ENCODE data around the gene CEMP1. TPM values are rescaled to one million over a fixed set of nuclear protein-coding genes. Genes with fewer than 3 reads are reported as not detected.

The CEMP1 gene
- total and polyA plus RNA-seq, 10 of the 15 experiments (the other 5 are each of a cell fraction or from before 2014, with no cell fraction given) = 0.05 to 8.2 (median 1.5) TPM; not detected in 5

DNA sequence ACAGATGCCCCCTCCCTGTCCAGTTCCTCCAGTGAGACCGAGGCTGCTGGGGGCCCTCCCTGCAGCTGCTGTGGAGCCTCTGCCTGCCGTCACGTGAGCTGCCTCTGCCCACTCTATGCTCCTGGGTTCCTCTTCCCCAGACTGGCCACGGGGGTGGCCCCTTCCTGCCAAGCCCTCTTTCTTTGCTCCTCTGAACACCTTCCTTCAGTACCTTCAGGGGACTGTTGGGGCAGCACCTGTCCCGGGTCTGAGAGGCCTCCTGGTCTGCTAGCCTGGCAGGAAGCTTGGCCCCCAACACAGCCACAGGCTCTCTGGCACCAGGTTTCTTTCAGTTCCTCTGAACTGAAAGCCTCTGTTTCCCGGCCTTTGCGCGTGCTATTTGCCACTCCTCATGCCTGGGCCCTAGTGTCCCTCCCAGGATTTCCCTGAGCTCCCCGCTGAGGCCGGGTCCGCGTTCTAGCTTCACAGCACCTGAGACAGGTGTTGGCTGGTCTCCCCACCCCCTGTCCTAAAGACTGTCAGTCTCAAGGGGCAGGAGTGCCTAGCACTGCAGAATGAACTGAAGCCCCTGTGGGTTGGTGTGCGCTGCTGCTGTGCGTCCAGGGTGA lies 24.1 kb downstream of the CEMP1 start (continued):
- TF ChIP-seq NKRF (conservative IDR thresholded peaks at IDR 0.05) = no peak
- no peak for TF ChIP-seq POU2F2 (IDR thresholded peaks at IDR 0.05; ENCODE audit: borderline replicate concordance, low read depth, low read length)
- TF ChIP-seq SMC3 (IDR thresholded peaks at IDR 0.05; ENCODE audit: borderline replicate concordance, low read length) = peak; percentile 16; the same call in 1 of the 2 replicates
- no peak for TF ChIP-seq ATF2 (IDR thresholded peaks at IDR 0.05; ENCODE audit: low read length)
- no peak for TF ChIP-seq ASH2L (IDR thresholded peaks at IDR 0.05; ENCODE audit: borderline replicate concordance, low read depth)
- TF ChIP-seq ESRRA (IDR thresholded peaks at IDR 0.05; ENCODE audit: low read length) = no peak
- no peak for TF ChIP-seq BACH1 (IDR thresholded peaks at IDR 0.05; ENCODE audit: borderline replicate concordance)
- no peak; a peak in 1 of 4 replicates for TF ChIP-seq EP300 (IDR thresholded peaks at IDR 0.05; ENCODE audit: borderline replicate concordance in 1 of 2, control insufficient read depth in 1 of 2, low read depth in 2 of 2, low read length in 2 of 2)

DNA sequence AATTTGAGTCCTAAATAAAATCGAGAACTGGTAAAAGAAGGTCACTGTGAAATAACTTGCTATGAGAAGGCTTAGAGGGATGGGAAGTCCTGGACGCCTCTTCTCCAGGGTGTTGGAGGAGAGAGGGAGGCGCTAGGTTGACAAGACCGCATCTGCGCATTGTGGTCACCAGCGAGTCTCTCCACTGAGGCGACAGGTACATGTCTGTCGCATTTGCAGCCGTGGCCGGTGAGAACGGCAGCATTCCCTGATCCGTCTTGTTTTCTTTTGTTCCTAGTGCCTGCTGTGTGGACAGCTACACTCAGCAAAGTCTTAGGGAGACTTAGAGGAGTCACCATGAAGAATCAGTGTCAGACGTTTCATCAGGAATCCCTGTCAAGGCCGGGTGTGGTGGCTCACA lies 25.5 kb downstream of the CEMP1 start:
- POLR2A ChIA-PET = no interaction called here
- in situ Hi-C loops (cut with MboI) = loop anchor here (5.0 kb wide), 1 partner anchor 73 kb away; no protein-coding TSS in a partner anchor
- H3K9ac ChIP-seq (ENCODE audit: control insufficient read depth, insufficient read depth, low read length) = no peak overlapping the region

More for the DNA sequence above, 25.5 kb downstream of the CEMP1 start:
- no peaks in the 10 kb centered on the region for H4K20me1 ChIP-seq (ENCODE audit: control insufficient read depth, insufficient read depth)
- H3K79me2 ChIP-seq (ENCODE audit: control insufficient read depth, insufficient read depth, low read length) = no peaks in the 10 kb centered on the region
- H3K9me3 ChIP-seq (replicated peaks; ENCODE audit: control insufficient read depth, insufficient read depth, low read length) = no peaks in the 10 kb centered on the region
- intact Hi-C loops (cut with micrococcal nuclease; ENCODE audit: unreplicated experiment) = loop anchor here (5.0 to 10.0 kb wide), 2 partner anchors 38 to 241 kb away; partner anchors contain the start of gene RNPS1
- SMC1A ChIA-PET (ENCODE audit: uncharacterized antibody, unreplicated experiment) = no interaction called here
- peaks cover 33% of the 10 kb centered on the region for H3K4me1 ChIP-seq (ENCODE audit: control insufficient read depth, insufficient read depth, low read length)
- CTCF ChIA-PET = interaction anchor here (1.0 to 1.2 kb wide), 2 partner anchors 11 to 19 kb away, joined by 3 to 5 read pairs; no protein-coding TSS in a partner anchor
- no TSS peak for BruUV-seq (replicated peaks)
- FAIRE-seq (no peak), ATAC-seq (no peak), DNase-seq (ENCODE audit: low read depth, low spot score) (no peak)
- H3K27me3 ChIP-seq (replicated peaks in 1 of 2; ENCODE audit: control insufficient read depth in 2 of 2, insufficient read depth in 2 of 2, low read length in 1 of 2) = no peaks in the 10 kb centered on the region
- no peak for TF ChIP-seq RBBP5 (conservative IDR thresholded peaks at IDR 0.05)
- TF ChIP-seq ELK1 (IDR thresholded peaks at IDR 0.05; ENCODE audit: low read depth, low read length) = no peak
- TF ChIP-seq CHD4 (IDR thresholded peaks at IDR 0.05) = no peak
- no peak overlapping the region for H3K27ac ChIP-seq (ENCODE audit: control insufficient read depth, insufficient read depth)
- H3K4me2 ChIP-seq (ENCODE audit: control insufficient read depth, insufficient read depth) = no peak overlapping the region
- no peak overlapping the region for H3K4me3 ChIP-seq
- 87% methylated on average over 14 of the region's 14 CpGs for WGBS (ENCODE audit: insufficient coverage, insufficient replicate concordance, low lambda C conversion rate, missing lambda C conversion rate)
- no peaks in the 10 kb centered on the region; a peak in 2 of 4 replicates for H3K36me3 ChIP-seq (ENCODE audit: control insufficient read depth in 2 of 2, insufficient read depth in 2 of 2, low read length in 1 of 2)
- RAD21 ChIA-PET (ENCODE audit: unreplicated experiment) = no interaction called here
- no peak overlapping the region for H2AFZ ChIP-seq (ENCODE audit: control insufficient read depth, low read depth, low read length)
